ENCODE results near the gene CYB5D1.

The CYB5D1 gene

GRCh38 chr17:7888184-7888920 is 30.5 kb downstream of the CYB5D1 start, which contains the start of gene CHD3:
TSS of gene CHD3 (plus strand) at chr17:7888789. CDS start at chr17:7889001, 212 bp downstream.
- FAIRE-seq: no peak

DNA sequence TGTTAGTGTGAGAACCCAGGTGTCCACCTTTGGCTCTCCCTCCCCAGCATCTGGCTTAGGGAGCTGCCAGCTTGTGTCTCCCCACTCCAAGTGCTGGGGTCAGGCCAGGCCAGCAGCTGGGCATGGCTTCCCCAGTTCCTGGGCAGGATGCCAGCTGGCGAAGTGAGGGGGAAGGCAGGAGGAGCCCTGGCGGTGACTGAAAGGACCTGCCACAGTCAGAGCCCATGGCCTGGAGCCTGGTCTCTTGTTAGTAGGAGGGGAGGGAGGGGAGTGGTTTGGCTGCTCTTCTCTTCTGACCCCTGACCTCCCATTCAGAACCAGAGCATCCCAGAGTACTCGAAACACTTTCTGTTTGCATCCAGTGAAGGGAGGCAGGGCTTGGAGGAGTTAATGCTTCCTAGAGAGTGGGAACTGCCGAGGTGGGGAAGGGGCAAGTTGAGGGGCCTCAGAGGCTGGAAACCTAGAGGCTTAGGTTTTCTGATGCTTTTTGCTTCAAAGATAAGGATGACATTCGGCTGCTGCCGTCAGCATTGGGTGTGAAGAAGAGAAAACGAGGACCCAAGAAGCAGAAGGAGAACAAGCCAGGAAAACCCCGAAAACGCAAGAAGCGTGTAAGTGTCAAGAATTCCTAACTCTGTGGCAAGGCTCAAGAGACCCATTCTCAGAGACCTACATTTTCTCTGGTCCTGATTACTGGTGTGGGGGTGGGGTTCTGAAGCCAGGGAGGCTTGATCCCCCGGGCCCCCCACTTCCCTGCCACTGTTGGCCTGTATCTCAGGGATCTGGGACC is 31.6 kb downstream of the CYB5D1 start:
- no peak for FAIRE-seq

DNA sequence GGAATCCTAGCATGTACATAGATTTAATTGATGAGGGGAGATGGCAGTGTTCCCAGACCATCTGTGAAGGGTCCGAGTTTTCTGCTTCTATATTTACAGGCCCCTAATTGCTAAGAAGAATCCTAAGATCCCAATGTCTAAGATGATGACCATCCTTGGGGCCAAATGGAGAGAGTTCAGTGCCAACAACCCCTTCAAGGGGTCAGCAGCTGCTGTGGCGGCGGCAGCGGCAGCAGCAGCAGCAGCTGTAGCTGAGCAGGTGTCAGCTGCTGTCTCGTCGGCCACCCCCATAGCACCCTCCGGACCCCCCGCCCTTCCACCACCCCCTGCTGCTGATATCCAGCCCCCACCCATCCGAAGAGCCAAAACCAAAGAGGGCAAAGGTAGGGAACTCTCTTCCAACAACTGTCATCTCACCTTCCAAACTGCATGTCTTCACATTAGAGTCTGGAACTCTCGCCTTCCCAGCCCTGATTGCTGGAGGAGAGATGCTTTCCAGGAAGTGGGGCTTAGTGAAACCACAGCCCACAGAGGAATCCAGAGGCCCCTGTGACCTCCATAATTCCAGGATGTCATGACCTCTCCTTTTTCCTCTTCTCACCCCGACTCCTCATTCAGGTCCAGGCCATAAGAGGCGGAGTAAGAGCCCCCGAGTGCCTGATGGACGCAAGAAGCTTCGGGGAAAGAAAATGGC is 35.5 kb downstream of the CYB5D1 start:
- FAIRE-seq: no peak

DNA sequence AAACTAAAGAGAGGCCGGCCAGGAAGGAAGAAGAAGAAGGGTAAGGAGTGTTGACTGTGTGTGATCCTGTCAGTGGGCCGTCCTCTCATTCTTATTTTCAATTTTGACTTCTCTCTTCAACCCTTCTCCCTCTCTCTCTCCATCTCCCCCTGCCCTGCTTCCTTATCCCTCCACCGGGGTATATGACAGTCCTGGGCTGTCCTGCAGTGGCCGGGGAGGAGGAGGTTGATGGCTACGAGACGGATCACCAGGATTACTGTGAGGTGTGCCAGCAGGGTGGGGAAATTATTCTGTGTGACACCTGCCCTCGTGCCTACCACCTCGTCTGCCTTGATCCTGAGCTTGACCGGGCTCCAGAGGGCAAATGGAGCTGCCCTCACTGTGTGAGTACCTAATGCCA is 36.4 kb downstream of the CYB5D1 start:
- FAIRE-seq: no peak

DNA sequence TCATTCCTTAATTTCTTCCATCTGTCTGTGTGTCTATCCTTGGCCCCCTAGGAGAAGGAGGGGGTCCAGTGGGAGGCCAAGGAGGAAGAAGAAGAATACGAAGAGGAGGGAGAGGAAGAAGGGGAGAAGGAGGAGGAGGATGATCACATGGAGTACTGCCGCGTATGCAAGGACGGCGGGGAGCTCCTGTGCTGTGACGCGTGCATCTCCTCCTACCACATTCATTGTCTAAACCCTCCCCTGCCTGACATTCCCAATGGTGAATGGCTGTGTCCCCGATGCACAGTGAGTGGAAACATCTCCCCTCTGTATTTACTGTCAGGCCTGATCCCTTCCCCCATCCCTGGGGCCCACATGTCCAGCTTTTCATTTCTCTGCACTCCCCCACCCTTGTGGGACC is 37.1 kb downstream of the CYB5D1 start:
- no peak for FAIRE-seq

DNA sequence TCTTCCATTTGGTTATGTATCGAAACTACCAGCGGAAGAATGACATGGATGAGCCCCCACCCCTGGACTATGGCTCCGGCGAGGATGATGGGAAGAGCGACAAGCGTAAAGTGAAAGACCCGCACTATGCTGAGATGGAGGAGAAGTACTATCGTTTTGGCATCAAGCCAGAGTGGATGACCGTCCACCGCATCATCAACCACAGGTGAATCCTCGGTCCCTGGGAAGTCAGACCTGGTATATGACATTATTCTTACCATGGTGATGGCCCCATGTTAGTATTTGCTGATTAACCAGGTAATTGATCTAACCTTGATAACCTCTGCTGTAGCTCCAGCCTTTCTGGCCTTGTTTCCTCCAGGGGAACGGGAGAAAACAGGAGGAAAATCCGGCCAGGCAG is 39.3 kb downstream of the CYB5D1 start:
- FAIRE-seq: no peak

- no peak for FAIRE-seq
These were observed 40.0 kb downstream of the CYB5D1 start for GRCh38 chr17:7897773-7898172.

- no peak for FAIRE-seq
These were observed 45.6 kb downstream of the CYB5D1 start for GRCh38 chr17:7903154-7904103.

GRCh38 chr17:7909089-7909488 is 51.3 kb downstream of the CYB5D1 start:
- FAIRE-seq: no peak

DNA sequence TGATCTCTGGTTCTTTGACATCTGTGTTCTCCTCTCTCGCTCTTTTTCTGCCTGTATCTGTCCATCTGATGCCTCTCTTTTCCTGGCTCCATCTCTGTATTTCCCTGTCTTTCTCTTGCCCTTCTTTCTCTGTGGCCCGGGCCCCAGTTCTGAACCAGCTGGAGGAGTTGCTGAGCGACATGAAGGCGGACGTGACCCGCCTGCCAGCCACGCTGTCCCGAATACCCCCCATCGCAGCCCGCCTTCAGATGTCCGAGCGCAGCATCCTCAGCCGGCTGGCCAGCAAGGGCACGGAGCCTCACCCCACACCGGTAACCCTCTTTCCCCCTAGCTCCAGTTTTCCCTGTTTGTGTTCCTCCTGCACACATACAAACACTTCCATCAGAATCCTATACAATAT is 52.5 kb downstream of the CYB5D1 start:
- FAIRE-seq: no peak

DNA sequence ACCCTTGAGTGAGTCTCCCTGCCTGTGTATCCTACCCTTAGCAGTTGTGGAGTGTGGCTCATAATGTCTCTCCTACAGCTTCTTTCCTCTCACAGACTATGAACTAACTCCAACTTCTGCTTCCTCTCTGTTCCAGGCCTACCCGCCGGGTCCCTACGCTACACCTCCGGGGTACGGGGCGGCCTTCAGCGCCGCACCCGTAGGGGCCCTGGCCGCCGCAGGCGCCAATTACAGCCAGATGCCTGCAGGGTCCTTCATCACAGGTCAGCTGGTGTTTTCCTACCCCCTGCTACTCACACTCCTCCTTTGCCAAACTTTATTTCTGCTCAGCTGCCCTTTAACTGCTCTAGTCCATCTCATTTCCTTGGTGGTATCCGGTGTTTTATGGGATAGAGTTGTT is 52.9 kb downstream of the CYB5D1 start:
- no peak for FAIRE-seq

- no peak for FAIRE-seq
These were observed 53.3 kb downstream of the CYB5D1 start for GRCh38 chr17:7911116-7911515.
